MM.1S (cell line): ENCODE results near the gene GPC4.

Experiments
- EZH2 ChIP-seq: fragments of 300-600 bp; sonication (generic); optimal IDR thresholded peaks from 2 replicates; pipeline ENCODE3; 2017; ENCODE audit warnings: low read depth, mild to moderate bottlenecking, antibody characterized with exemption, low read length, mixed read lengths
- EZH2phosphoT487 ChIP-seq: fragments of 300-600 bp; sonication (generic); IDR thresholded peaks from 2 replicates; pipeline ENCODE4 v1.6.1; 2018; ENCODE audit warnings: antibody characterized with exemption, low read length
- TF ChIP-seq, protein P1 (sequence below): fragments of 300-600 bp; sonication (generic); IDR thresholded peaks from 2 replicates; pipeline ENCODE4 v1.5.1; 2016; ENCODE audit warnings: antibody characterized with exemption, low read length, mixed read lengths

GRCh38 chrX:133403984-133404383, 11.3 kb downstream of the GPC4 start:
- TF ChIP-seq EZH2phosphoT487 = no peak
- TF ChIP-seq, protein P1, sequence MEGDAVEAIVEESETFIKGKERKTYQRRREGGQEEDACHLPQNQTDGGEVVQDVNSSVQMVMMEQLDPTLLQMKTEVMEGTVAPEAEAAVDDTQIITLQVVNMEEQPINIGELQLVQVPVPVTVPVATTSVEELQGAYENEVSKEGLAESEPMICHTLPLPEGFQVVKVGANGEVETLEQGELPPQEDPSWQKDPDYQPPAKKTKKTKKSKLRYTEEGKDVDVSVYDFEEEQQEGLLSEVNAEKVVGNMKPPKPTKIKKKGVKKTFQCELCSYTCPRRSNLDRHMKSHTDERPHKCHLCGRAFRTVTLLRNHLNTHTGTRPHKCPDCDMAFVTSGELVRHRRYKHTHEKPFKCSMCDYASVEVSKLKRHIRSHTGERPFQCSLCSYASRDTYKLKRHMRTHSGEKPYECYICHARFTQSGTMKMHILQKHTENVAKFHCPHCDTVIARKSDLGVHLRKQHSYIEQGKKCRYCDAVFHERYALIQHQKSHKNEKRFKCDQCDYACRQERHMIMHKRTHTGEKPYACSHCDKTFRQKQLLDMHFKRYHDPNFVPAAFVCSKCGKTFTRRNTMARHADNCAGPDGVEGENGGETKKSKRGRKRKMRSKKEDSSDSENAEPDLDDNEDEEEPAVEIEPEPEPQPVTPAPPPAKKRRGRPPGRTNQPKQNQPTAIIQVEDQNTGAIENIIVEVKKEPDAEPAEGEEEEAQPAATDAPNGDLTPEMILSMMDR = no peak
- no peak for TF ChIP-seq EZH2
